Hepatocyte (in vitro differentiated cells): ENCODE data around the gene CNTN4.

Source experiments
- CTCF ChIP-seq: fragments of 200-600 bp; sonication (generic); IDR thresholded peaks from 2 replicates; pipeline ENCODE4 v1.5.1; 2016; ENCODE audit warnings: antibody characterized with exemption, mild to moderate bottlenecking; ENCODE audit not compliant: poor library complexity
- EZH2 ChIP-seq: fragments of 200-600 bp; sonication (generic); IDR thresholded peaks from 2 replicates; pipeline ENCODE4 v1.6.1; 2016; ENCODE audit warnings: antibody characterized with exemption, mild to moderate bottlenecking, borderline replicate concordance

GRCh38 chr3:2236203-2236602, 137.5 kb downstream of the CNTN4 start:
- no peak for TF ChIP-seq CTCF
- TF ChIP-seq EZH2, result no peak
